ENCODE results near the gene OR2T1. TPM values are rescaled to one million over a fixed set of nuclear protein-coding genes. Genes with fewer than 3 reads are reported as not detected.

Gene OR2T1, protein sequence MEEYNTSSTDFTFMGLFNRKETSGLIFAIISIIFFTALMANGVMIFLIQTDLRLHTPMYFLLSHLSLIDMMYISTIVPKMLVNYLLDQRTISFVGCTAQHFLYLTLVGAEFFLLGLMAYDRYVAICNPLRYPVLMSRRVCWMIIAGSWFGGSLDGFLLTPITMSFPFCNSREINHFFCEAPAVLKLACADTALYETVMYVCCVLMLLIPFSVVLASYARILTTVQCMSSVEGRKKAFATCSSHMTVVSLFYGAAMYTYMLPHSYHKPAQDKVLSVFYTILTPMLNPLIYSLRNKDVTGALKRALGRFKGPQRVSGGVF
- total RNA-seq (2014; rRNA removed; shearing (Covaris generic)) (not detected in 2 replicates), polyA plus RNA-seq (2016; fragmentation: Nextera tagmentation; extraction: Ambion mirVana) (not detected in 2 replicates)

DNA sequence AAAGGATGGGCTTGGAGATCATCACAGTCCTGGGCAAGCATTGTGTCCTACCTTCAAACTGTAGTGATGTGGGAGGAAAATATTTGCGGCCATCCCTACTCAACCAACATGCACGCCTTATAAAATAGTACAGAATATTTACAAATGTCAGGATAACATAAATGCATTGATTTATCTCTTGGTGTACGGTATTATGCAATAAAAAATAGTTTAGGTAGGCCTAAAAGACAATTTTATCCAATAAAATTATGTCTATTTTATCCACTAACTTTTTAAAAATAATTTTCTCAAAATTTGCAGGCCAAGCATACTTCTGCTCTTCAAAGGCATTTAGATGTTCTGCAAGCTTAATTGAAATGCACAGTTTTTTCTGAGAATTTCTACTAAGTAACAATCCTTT, at the start of gene OR2T1:
Gene OR2T1 (plus strand): TSS at position 301 of the 400 bp plus-strand sequence. CDS start 3,100 bp downstream, outside the sequence.
- Histone ChIP-seq H3K9ac (no peak within 1 kb of the TSS), H3K4me1 (ENCODE audit: insufficient read depth) (no peaks in the 10 kb centered on the region), H3K79me2 (ENCODE audit: insufficient read depth) (no peaks in the 10 kb centered on the region), H3K9me2 (ENCODE audit: insufficient read depth) (no peaks in the 10 kb centered on the region), H3K4me2 (ENCODE audit: unreplicated experiment) (no peak within 1 kb of the TSS), H2AFZ (no peak within 1 kb of the TSS), H4K20me1 (ENCODE audit: insufficient read depth) (no peaks in the 10 kb centered on the region), H3K9me3 (ENCODE audit: low read depth) (no peaks in the 10 kb centered on the region), H3K27ac (no peak within 1 kb of the TSS), H3F3A (ENCODE audit: insufficient read depth) (no peaks in the 10 kb centered on the region), H3K4me3 (no peak within 1 kb of the TSS), H3K36me3 (ENCODE audit: low read depth) (no peaks in the 10 kb centered on the region), H3K27me3 (replicated peaks; ENCODE audit: insufficient read depth) (no peaks in the 10 kb centered on the region)
- TF ChIP-seq EZH2 (IDR thresholded peaks at IDR 0.05; ENCODE audit: insufficient read depth, poor library complexity, severe bottlenecking) (no peak), EZH2phosphoT487 (IDR thresholded peaks at IDR 0.05; ENCODE audit: insufficient read depth, low read depth) (no peak)
- DNase-seq, result no peak
- WGBS, 2 experiments (ENCODE audit: low coverage in 1 of 2, low lambda C conversion rate in 2 of 2, missing lambda C conversion rate in 2 of 2), result 21 to 22% methylated on average over 3 of the region's 3 CpGs
- in situ Hi-C loops (cut with MboI), result no loop called here

DNA sequence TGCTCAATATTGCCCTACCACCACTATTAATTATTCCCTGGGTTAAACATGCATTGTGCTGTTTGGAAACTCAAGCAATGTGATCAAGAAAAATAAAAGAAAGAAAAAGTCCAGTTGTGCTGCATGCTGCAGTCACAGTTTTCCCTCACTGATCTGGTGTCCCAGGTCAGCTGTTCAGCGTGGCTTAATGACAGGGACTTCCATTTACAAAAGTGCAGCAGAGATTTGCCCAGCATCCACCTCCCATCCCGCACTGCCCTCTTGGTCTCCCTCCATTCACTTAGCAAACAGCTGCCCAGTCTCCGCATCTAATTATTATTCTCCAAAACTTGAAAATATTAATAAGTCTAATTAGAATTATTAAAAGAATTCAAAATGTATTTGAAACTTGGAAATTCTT, 43.4 kb upstream of the OR2T1 start:
- Histone ChIP-seq H3K79me2 (ENCODE audit: insufficient read depth) (no peaks in the 10 kb centered on the region), H3F3A (ENCODE audit: insufficient read depth) (no peaks in the 10 kb centered on the region), H3K27me3 (replicated peaks; ENCODE audit: insufficient read depth) (no peaks in the 10 kb centered on the region), H3K4me3 (no peak overlapping the region), H3K4me1 (ENCODE audit: insufficient read depth) (no peaks in the 10 kb centered on the region), H3K4me2 (ENCODE audit: unreplicated experiment) (no peak overlapping the region), H3K27ac (no peak overlapping the region), H2AFZ (no peak overlapping the region), H3K9me2 (ENCODE audit: insufficient read depth) (no peaks in the 10 kb centered on the region), H3K36me3 (ENCODE audit: low read depth) (no peaks in the 10 kb centered on the region), H3K9ac (no peak overlapping the region), H4K20me1 (ENCODE audit: insufficient read depth) (no peaks in the 10 kb centered on the region), H3K9me3 (ENCODE audit: low read depth) (no peaks in the 10 kb centered on the region)
- TF ChIP-seq EZH2phosphoT487 (IDR thresholded peaks at IDR 0.05; ENCODE audit: insufficient read depth, low read depth), result no peak
- TF ChIP-seq EZH2 (IDR thresholded peaks at IDR 0.05; ENCODE audit: insufficient read depth, poor library complexity, severe bottlenecking), result no peak
- no peak for DNase-seq
- WGBS, 2 experiments (ENCODE audit: low coverage in 1 of 2, low lambda C conversion rate in 2 of 2, missing lambda C conversion rate in 2 of 2), result 26% methylated on average over 3 of the region's 3 CpGs
- in situ Hi-C loops (cut with MboI), result no loop called here

DNA sequence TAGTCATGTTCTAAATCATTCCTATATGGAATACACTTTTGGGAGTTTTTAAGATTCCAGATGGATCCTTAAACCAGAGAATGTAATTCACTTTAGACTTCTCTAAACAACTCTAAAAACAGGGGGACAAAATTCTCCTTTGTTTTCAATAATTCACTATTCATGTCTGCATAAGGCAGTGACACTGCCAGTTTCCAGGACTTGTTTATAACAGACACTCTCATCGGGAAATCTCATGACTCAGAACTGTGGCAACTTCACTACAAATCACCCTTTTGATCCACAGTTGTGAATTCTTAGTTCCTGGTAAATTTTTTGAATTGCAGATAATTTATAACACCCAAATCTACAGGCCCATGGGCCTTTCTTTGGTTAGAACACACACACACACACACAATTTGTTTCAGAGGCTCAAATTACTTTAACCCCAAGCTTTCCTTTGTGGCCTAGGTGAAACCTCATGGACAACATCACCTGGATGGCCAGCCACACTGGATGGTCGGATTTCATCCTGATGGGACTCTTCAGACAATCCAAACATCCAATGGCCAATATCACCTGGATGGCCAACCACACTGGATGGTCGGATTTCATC, 41.6 kb upstream of the OR2T1 start, which contains the start of gene OR2T4:
Gene OR2T4 (plus strand): TSS at position 545 of the 595 bp plus-strand sequence. CDS start 0 bp downstream, at position 545.
- Histone ChIP-seq H3K27ac (no peak within 1 kb of the TSS), H3K79me2 (ENCODE audit: insufficient read depth) (no peaks in the 10 kb centered on the region), H4K20me1 (ENCODE audit: insufficient read depth) (no peaks in the 10 kb centered on the region), H3K9ac (no peak within 1 kb of the TSS), H3K27me3 (replicated peaks; ENCODE audit: insufficient read depth) (no peaks in the 10 kb centered on the region), H3F3A (ENCODE audit: insufficient read depth) (no peaks in the 10 kb centered on the region), H3K4me3 (no peak within 1 kb of the TSS), H3K4me2 (ENCODE audit: unreplicated experiment) (no peak within 1 kb of the TSS), H3K9me2 (ENCODE audit: insufficient read depth) (no peaks in the 10 kb centered on the region), H3K4me1 (ENCODE audit: insufficient read depth) (no peaks in the 10 kb centered on the region), H3K36me3 (ENCODE audit: low read depth) (no peaks in the 10 kb centered on the region), H3K9me3 (ENCODE audit: low read depth) (no peaks in the 10 kb centered on the region), H2AFZ (no peak within 1 kb of the TSS)
- in situ Hi-C loops (cut with MboI), result no loop called here
- DNase-seq, result no peak
- TF ChIP-seq EZH2phosphoT487 (IDR thresholded peaks at IDR 0.05; ENCODE audit: insufficient read depth, low read depth) (no peak), EZH2 (IDR thresholded peaks at IDR 0.05; ENCODE audit: insufficient read depth, poor library complexity, severe bottlenecking) (no peak)
- WGBS, 2 experiments (ENCODE audit: low coverage in 1 of 2, low lambda C conversion rate in 2 of 2, missing lambda C conversion rate in 2 of 2), result 0 to 1% methylated on average over 3 of the region's 3 CpGs

DNA sequence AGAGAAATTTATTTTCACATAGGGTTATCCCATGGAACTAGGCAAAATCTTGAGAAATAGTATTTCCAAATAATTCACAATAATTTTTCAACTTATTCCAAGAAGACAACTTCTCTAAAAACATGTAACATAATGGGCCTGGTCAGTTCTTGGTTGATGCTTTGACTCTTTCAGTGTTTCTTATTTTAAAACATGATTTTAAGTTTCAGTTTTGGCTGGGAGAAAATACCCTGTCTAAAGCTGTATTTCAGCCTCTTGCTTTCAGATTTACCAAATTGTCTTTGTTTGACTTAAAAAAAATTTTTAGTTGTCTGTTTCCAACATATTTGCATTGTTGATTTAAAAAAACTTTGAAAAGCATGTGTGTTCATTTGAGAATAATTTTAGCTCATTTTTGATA, 36.2 kb upstream of the OR2T1 start:
- H3F3A ChIP-seq (ENCODE audit: insufficient read depth), result no peaks in the 10 kb centered on the region
- H2AFZ ChIP-seq, result no peak overlapping the region
- H3K79me2 ChIP-seq (ENCODE audit: insufficient read depth), result no peaks in the 10 kb centered on the region
- H3K9me2 ChIP-seq (ENCODE audit: insufficient read depth), result no peaks in the 10 kb centered on the region
- no peaks in the 10 kb centered on the region for H4K20me1 ChIP-seq (ENCODE audit: insufficient read depth)
- no peaks in the 10 kb centered on the region for H3K4me1 ChIP-seq (ENCODE audit: insufficient read depth)
- H3K27me3 ChIP-seq (replicated peaks; ENCODE audit: insufficient read depth), result no peaks in the 10 kb centered on the region
- no peak overlapping the region for H3K4me2 ChIP-seq (ENCODE audit: unreplicated experiment)
- no peak overlapping the region for H3K9ac ChIP-seq
- DNase-seq, result no peak
- H3K36me3 ChIP-seq (ENCODE audit: low read depth), result no peaks in the 10 kb centered on the region
- no peaks in the 10 kb centered on the region for H3K9me3 ChIP-seq (ENCODE audit: low read depth)
- no peak overlapping the region for H3K4me3 ChIP-seq
- in situ Hi-C loops (cut with MboI), result no loop called here
- TF ChIP-seq EZH2phosphoT487 (IDR thresholded peaks at IDR 0.05; ENCODE audit: insufficient read depth, low read depth), result no peak
- no peak for TF ChIP-seq EZH2 (IDR thresholded peaks at IDR 0.05; ENCODE audit: insufficient read depth, poor library complexity, severe bottlenecking)
- no peak overlapping the region for H3K27ac ChIP-seq
